ENCODE results near the gene ZNF681. TPM values are rescaled to one million over a fixed set of nuclear protein-coding genes. Genes with fewer than 3 reads are reported as not detected.
"Not testable (repeated sequence)": the region's sequence is repeated elsewhere in the genome, so short reads cannot be mapped to it uniquely, and the experiment has no call there.

Gene ZNF681
- total and polyA plus RNA-seq, 9 of the 15 experiments (the other 6 are each of a cell fraction or from before 2014, with no cell fraction given) = 2.8 to 8.6 (median 4.1) TPM

GRCh38 chr19:23724161-23724560 is 34.5 kb downstream of the ZNF681 start:
- H3K9me3 ChIP-seq (replicated peaks; ENCODE audit: control insufficient read depth, insufficient read depth, low read depth, low read length); H3K79me2 ChIP-seq (ENCODE audit: control insufficient read depth, insufficient read depth, low read length); CTCF ChIA-PET (ENCODE audit: low intra/inter-chr PET ratio); H3K9me1 ChIP-seq (ENCODE audit: control insufficient read depth, insufficient read depth, low read length); intact Hi-C loops (cut with micrococcal nuclease); FAIRE-seq; H3K36me3 ChIP-seq (ENCODE audit: control insufficient read depth, insufficient read depth, low read length); H3K4me1 ChIP-seq (replicated peaks in 1 of 2; ENCODE audit: control insufficient read depth in 2 of 2, insufficient read depth in 2 of 2, low read length in 2 of 2); POLR2A ChIA-PET; H4K20me1 ChIP-seq (replicated peaks; ENCODE audit: control insufficient read depth, insufficient read depth, low read length); H3K4me3 ChIP-seq; in situ Hi-C loops (cut with MboI); H3K27me3 ChIP-seq (ENCODE audit: control insufficient read depth in 2 of 2, insufficient read depth in 2 of 2, low read length in 2 of 2); BruUV-seq (replicated peaks): not testable (repeated sequence)
- WGBS (ENCODE audit: insufficient coverage, low coverage, missing lambda C conversion rate) = 5% methylated on average over 2 of the region's 6 CpGs
- DNase-seq (ENCODE audit: extremely low read depth in 1 of 4, low spot score in 3 of 4) (peak in 1 of 4 experiments; percentile 32), ATAC-seq (peak; percentile 25; the same call in 1 of the 3 replicates)
- Histone ChIP-seq H3K9ac (ENCODE audit: insufficient read depth in 1 of 2, low read depth in 2 of 2, low read length in 2 of 2) (peak overlapping the region in 1 of 2 experiments; percentile 25; a peak in 2 of 4 replicates), H2AFZ (ENCODE audit: low read depth, low read length) (peak overlapping the region; percentile 87), H3K4me2 (ENCODE audit: insufficient read depth, low read length) (peak overlapping the region; percentile 58; the same call in 1 of the 2 replicates), H3K27ac (ENCODE audit: extremely low read depth, low read depth, low read length) (peak overlapping the region; percentile 70)

DNA sequence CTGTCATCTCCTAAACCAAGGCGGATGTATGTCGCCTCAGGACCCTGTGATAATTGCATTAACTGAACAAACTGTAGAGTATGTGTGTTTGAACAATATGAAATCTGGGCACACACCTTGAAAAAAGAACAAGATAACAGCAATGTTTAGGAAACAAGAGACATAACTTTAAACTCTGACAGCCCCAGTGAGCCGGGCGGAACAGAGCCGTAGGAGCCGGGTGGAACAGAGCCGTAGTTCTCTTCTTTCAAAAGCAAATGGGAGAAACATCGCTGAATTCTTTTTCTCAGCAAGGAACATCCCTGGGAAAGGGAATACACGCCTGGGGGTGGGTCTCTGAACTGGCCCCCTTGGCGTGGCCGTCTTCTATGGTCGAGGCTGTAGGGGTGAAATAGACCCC is 39.9 kb downstream of the ZNF681 start:
- BruUV-seq (replicated peaks) = no TSS peak
- CTCF ChIA-PET (ENCODE audit: low intra/inter-chr PET ratio) = no interaction called here
- Histone ChIP-seq H3K27ac (ENCODE audit: extremely low read depth, low read depth, low read length) (no peak overlapping the region), H3K36me3 (ENCODE audit: control insufficient read depth, insufficient read depth, low read length) (no peaks in the 10 kb centered on the region), H3K4me2 (ENCODE audit: insufficient read depth, low read length) (no peak overlapping the region), H4K20me1 (replicated peaks; ENCODE audit: control insufficient read depth, insufficient read depth, low read length) (no peaks in the 10 kb centered on the region), H3K9me3 (replicated peaks; ENCODE audit: control insufficient read depth, insufficient read depth, low read depth, low read length) (no peaks in the 10 kb centered on the region), H3K9me1 (ENCODE audit: control insufficient read depth, insufficient read depth, low read length) (no peaks in the 10 kb centered on the region), H3K9ac (ENCODE audit: insufficient read depth in 1 of 2, low read depth in 2 of 2, low read length in 2 of 2) (no peak overlapping the region), H3K79me2 (ENCODE audit: control insufficient read depth, insufficient read depth, low read length) (no peaks in the 10 kb centered on the region), H2AFZ (ENCODE audit: low read depth, low read length) (no peak overlapping the region), H3K4me3 (no peak overlapping the region), H3K27me3 (ENCODE audit: control insufficient read depth in 2 of 2, insufficient read depth in 2 of 2, low read length in 2 of 2) (no peaks in the 10 kb centered on the region), H3K4me1 (replicated peaks in 1 of 2; ENCODE audit: control insufficient read depth in 2 of 2, insufficient read depth in 2 of 2, low read length in 2 of 2) (no peaks in the 10 kb centered on the region; a peak in 1 of 5 replicates)
- ATAC-seq (no peak), FAIRE-seq (no peak), DNase-seq (ENCODE audit: extremely low read depth in 1 of 4, low spot score in 3 of 4) (peak in 1 of 4 experiments; percentile 7)
- in situ Hi-C loops (cut with MboI) = no loop called here
- intact Hi-C loops (cut with micrococcal nuclease) = no loop called here
- TF ChIP-seq ARHGAP35 (IDR thresholded peaks at IDR 0.05; ENCODE audit: partially characterized antibody) (no peak), CBFA2T3 (IDR thresholded peaks at IDR 0.05) (peak; percentile 15; the same call in 1 of the 2 replicates)
- WGBS (ENCODE audit: insufficient coverage, low coverage, missing lambda C conversion rate) = 7% methylated on average over 12 of the region's 12 CpGs
- POLR2A ChIA-PET = no interaction called here
